Measurements from ENCODE around the gene HAUS2. TPM values are rescaled to one million over a fixed set of nuclear protein-coding genes. Genes with fewer than 3 reads are reported as not detected.

The HAUS2 gene
- total RNA-seq, 1 donor from 2014 or later = 35.3 TPM

GRCh38 chr15:42507514-42507913 lies 41.1 kb upstream of the HAUS2 start:
- Histone ChIP-seq H3K36me3 (ENCODE audit: control insufficient read depth, insufficient read depth, low read length) (peaks cover 1% of the 10 kb centered on the region), H3K27me3 (ENCODE audit: control insufficient read depth, insufficient read depth, low read length) (no peaks in the 10 kb centered on the region), H3K4me3 (ENCODE audit: low read depth, low read length) (no peak overlapping the region)
- DNase-seq (ENCODE audit: low read depth) = no peak
- TF ChIP-seq CTCF (IDR thresholded peaks at IDR 0.05; ENCODE audit: insufficient read depth, low read length, poor library complexity, severe bottlenecking) = no peak

GRCh38 chr15:42508263-42508690 lies 40.4 kb upstream of the HAUS2 start:
- Histone ChIP-seq H3K36me3 (ENCODE audit: control insufficient read depth, insufficient read depth, low read length) (peaks cover 1% of the 10 kb centered on the region), H3K27me3 (ENCODE audit: control insufficient read depth, insufficient read depth, low read length) (no peaks in the 10 kb centered on the region), H3K4me3 (ENCODE audit: low read depth, low read length) (no peak overlapping the region)
- DNase-seq (ENCODE audit: low read depth) = no peak
- no peak for TF ChIP-seq CTCF (IDR thresholded peaks at IDR 0.05; ENCODE audit: insufficient read depth, low read length, poor library complexity, severe bottlenecking)

- Histone ChIP-seq H3K27me3 (ENCODE audit: control insufficient read depth, insufficient read depth, low read length) (no peaks in the 10 kb centered on the region), H3K36me3 (ENCODE audit: control insufficient read depth, insufficient read depth, low read length) (peaks cover 1% of the 10 kb centered on the region), H3K4me3 (ENCODE audit: low read depth, low read length) (no peak overlapping the region)
- DNase-seq (ENCODE audit: low read depth) = no peak
- no peak for TF ChIP-seq CTCF (IDR thresholded peaks at IDR 0.05; ENCODE audit: insufficient read depth, low read length, poor library complexity, severe bottlenecking)
Measured at GRCh38 chr15:42510258-42511006, 38.2 kb upstream of the HAUS2 start.

GRCh38 chr15:42511007-42511391 lies 37.6 kb upstream of the HAUS2 start:
- no peak for TF ChIP-seq CTCF (IDR thresholded peaks at IDR 0.05; ENCODE audit: insufficient read depth, low read length, poor library complexity, severe bottlenecking)
- DNase-seq (ENCODE audit: low read depth) = no peak
- no peak overlapping the region for H3K4me3 ChIP-seq (ENCODE audit: low read depth, low read length)
- H3K36me3 ChIP-seq (ENCODE audit: control insufficient read depth, insufficient read depth, low read length) = peaks cover 1% of the 10 kb centered on the region
- no peaks in the 10 kb centered on the region for H3K27me3 ChIP-seq (ENCODE audit: control insufficient read depth, insufficient read depth, low read length)

GRCh38 chr15:42523331-42523730 lies 25.3 kb upstream of the HAUS2 start:
- Histone ChIP-seq H3K4me3 (ENCODE audit: low read depth, low read length) (no peak overlapping the region), H3K36me3 (ENCODE audit: control insufficient read depth, insufficient read depth, low read length) (no peaks in the 10 kb centered on the region), H3K27me3 (ENCODE audit: control insufficient read depth, insufficient read depth, low read length) (no peaks in the 10 kb centered on the region)
- DNase-seq (ENCODE audit: low read depth) = no peak
- no peak for TF ChIP-seq CTCF (IDR thresholded peaks at IDR 0.05; ENCODE audit: insufficient read depth, low read length, poor library complexity, severe bottlenecking)

GRCh38 chr15:42528970-42529369 lies 19.7 kb upstream of the HAUS2 start:
- no peak overlapping the region for H3K4me3 ChIP-seq (ENCODE audit: low read depth, low read length)
- no peaks in the 10 kb centered on the region for H3K27me3 ChIP-seq (ENCODE audit: control insufficient read depth, insufficient read depth, low read length)
- no peak for DNase-seq (ENCODE audit: low read depth)
- no peak for TF ChIP-seq CTCF (IDR thresholded peaks at IDR 0.05; ENCODE audit: insufficient read depth, low read length, poor library complexity, severe bottlenecking)
- no peaks in the 10 kb centered on the region for H3K36me3 ChIP-seq (ENCODE audit: control insufficient read depth, insufficient read depth, low read length)
